DMS53 (cell line): ENCODE data around the gene DLG5.
A peak's percentile ranks its signal among the peaks of the same experiment; 100 is the strongest.

Source experiments
- DNase-seq: peaks from one replicate; lab custom pipeline; 2025; lab: John Stamatoyannopoulos, UW

Gene DLG5

DNA sequence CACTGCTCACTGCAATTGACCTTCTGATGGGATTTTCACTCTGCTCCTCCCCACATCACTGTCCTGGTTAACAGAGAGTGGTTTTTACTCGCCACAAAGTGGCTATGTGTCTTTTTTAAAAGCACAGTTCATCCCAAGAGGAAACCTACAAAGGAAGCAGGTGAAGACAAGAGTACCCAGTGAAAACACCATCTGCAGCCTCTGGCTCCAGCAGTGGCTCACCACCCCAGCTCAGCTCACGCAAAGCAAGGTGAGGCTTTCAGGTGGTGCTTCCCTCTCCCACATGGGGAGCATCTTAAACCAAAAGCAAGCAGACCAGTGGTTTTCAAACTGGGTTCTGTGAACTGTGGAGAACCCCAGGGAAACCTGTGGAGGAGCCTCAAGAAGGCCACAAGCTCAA lies 14.0 kb downstream of the DLG5 start:
- DNase-seq, result no peak

GRCh38 chr10:77911535-77912123 lies 14.9 kb downstream of the DLG5 start:
- no peak for DNase-seq

DNA sequence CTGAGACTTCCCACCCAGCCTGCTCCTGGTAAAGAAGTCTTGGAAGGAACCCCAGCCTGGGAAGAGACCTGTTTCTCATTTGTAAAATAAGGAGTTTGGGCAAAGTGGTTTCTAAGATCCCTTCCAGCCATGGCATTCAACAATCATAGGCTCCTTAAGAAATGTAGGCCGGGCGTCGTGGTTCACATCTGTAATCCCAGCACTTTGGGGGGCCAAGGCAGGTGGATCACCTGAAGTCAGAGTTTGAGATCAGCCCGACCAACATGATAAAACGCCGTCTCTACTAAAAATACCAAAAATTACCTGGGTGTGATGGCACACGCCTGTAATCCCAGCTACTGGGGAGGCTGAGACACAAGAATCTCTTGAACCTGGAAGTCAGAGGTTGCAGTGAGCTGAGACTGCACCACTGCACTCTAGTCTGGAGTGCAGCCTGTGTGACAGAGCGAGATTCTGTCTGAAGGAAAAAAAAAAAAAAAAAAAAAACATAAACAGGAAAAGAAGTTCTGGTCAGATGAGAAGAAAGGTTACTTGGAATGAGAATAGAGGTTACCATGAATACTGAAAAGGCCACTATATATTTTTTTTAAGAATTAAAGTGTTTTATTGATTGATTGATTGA lies 15.9 kb downstream of the DLG5 start:
- no peak for DNase-seq

- no peak for DNase-seq
Measured at GRCh38 chr10:77909749-77910375, 16.7 kb downstream of the DLG5 start.

DNA sequence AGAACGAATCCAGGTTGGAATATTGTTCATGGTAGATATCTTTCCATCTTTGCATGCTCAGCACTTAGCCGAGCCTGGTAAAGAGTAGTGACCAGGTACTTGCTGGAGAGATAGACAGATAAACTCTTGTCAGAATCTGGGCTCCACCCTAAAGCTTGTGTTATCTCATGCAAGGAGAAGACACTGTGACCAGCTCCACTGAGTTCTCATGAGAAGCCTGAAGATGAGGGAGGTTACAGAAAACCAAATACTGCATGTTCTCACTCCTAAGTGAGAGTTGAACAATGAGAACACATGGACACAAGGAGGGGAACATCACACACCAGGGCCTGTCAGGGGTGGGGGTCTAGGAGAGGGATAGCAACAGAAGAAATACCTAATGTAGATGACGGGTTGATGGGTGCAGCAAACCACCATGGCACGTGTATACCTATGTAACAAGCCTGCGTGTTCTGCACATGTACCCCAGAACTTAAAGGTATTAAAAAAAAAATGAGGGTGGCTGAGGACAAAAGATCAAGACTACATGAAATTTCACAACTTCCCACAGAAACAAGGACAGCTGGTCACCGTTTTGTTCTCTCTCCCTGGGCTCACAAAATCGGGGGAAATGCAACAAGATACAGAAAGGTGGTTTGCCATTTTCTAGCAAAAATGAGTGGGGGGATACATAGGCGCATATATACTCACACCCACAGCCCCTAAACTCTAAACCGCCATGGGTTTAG lies 17.4 kb downstream of the DLG5 start:
- DNase-seq, result no peak

DNA sequence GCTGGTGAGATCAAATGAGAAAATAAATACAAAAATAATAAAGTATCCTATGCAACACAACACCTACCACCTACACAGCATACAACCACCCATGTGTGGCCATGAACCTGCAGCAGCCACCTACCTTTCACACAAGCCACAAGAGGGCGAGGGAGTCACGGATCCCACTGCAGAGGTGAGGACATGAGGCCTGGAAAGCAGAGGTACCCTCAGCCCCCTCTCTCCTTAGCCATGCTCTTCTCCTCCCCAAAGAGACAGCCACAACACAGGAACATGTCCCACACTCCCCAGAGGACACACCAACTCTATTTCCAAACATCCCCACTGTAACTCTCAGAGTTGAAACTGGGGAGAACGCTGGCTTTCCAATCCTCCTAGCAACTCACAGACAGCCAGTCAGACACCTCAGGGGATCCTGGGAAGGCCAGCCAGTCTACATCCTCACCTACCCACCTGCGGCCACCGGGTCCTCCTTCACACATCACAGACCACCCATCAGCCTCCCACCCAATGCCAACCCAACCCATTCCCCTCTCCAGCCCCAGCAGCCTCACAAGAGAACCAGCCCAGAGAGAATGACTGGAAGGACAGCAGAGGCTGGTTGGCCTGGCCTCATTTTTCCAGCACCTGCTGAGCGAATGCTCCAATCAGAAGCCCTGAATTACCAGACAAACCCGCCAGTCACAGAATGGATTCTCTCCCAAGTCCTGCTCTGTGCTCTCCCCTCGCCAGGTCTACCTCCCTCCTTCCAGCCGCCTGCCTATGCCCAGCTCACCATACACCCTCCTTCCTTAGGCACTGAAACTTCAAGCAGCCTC lies 18.4 kb downstream of the DLG5 start:
- DNase-seq, result peak; percentile 34

- DNase-seq, result no peak
Measured at GRCh38 chr10:77907462-77907861, 19.1 kb downstream of the DLG5 start.

GRCh38 chr10:77906951-77907421 lies 19.6 kb downstream of the DLG5 start:
- peak; percentile 15 for DNase-seq

DNA sequence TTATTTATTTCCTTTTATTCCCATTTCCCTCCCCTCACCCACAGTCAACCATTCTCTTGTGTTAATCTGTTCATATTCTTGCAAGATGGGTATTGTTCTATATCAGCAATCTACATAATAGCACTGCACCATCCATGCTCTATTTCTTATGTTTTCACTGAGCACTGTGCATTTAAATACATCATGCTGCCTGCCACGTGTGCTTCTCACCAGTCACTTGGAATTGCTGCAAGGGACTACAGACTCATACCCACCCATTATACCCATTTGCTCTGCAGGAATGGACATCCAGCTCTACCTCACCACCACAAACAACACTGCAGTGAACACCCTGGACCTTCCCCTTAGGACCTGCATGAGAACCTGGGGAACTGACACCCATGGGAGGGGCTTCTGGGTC lies 20.8 kb downstream of the DLG5 start:
- no peak for DNase-seq

DNA sequence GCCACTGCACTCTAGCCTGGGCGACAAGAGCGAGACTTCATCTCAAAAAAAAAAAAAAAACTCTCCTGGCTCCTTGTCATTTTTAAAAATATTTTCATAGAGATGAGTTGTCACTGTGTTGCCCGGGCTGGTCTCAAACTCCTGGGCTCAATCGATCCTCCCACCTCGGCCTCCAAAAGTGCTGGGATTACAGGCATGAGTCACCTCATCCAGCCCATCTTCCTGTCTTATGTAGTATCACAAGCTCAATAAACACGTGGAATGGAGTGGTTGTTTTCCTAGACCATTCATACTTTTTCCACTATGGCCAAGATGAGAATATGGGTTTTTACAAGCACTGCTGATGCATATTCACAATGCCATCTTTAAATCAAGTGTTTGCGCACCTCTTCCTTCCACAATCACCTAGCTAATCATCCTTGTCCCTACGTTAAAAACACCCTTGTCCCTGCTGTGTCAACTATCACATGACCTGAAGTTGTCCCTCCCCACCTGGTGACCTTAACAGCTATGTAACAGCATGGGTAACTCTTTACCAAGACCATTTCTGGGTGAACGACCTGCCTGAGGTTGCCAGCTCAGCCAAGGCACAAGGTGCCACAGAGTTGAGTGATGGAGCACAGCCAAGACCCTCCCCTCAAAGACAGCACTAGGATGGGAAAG lies 21.3 kb downstream of the DLG5 start:
- peak; percentile 82 for DNase-seq

DNA sequence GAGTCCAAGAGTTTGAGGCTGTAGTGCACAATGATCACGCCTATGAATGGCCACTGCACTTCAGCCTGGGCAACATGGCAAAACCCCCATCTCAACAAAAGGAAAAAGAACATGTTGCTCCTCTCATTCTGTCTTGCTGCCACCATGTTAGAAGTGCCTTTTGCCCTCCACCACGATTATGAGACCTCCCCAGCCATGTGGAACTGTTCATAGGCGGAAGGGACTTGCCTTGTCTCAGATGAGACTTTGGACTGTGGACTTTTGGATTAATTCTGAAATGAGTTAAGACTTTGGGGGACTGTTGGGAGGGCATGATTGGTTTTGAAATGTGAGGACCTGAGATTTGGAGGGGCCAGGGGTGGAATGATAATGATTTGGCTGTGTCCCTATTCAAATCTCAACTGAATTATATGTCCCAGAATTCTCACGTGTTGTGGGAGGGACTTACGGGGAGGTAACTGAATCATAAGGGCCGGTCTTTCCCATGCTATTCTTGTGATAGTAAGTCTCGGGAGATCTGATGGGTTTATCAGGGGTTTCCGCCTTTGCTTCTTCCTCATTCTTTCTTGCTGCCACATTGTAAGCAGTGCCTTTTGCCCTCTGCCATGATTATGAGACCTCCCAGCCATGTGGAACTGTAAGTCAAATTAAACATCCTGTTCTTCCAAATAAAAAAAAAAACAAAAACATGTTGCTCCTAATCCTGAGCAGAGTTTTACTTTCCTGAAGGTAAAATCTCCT lies 22.3 kb downstream of the DLG5 start:
- no peak for DNase-seq

GRCh38 chr10:77902159-77902558 lies 24.4 kb downstream of the DLG5 start:
- DNase-seq, result no peak

GRCh38 chr10:77901743-77902142 lies 24.8 kb downstream of the DLG5 start:
- DNase-seq, result no peak

GRCh38 chr10:77899690-77900089 lies 26.9 kb downstream of the DLG5 start:
- no peak for DNase-seq

DNA sequence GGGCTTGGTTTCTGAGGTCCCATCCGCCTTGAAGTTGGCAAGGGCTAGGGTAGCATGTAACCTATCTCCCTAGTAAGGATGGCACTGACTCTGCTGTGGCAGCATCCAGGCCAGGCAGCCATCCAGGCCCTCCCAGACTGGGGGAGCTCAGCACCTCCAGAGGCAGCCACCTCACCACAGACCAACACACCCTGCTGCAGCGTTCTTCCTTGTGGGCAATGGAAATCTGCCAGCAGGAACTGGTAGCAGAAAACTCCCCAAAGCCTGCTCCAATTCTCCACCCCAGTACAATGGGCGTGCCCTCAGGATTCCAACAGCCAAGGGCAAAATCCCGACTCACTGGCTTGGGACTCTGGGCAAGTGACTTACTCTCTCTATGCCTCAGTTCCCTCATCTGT lies 27.5 kb downstream of the DLG5 start:
- DNase-seq, result no peak

GRCh38 chr10:77898323-77899079 lies 28.1 kb downstream of the DLG5 start:
- DNase-seq, result peak; percentile 85

DNA sequence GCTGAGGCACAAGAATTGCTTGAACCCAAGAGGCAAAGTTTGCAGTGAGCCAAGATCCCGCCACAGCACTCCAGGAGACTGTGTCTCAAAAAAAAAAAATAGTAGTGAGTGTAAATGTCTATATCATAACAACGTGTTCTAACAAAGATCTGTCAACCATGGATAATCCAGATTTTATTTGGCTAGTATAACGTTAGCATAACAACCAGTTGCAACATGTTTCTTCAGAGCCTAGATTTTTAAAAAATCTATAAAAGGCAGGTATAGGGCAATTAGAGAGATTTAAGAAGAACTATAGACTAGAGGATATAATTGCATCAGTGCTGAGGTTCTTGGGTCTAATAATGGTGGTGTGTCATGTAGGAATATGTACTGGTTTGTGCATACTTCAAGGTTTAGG lies 30.5 kb downstream of the DLG5 start:
- no peak for DNase-seq

GRCh38 chr10:77894058-77894457 lies 32.5 kb downstream of the DLG5 start:
- DNase-seq, result no peak

DNA sequence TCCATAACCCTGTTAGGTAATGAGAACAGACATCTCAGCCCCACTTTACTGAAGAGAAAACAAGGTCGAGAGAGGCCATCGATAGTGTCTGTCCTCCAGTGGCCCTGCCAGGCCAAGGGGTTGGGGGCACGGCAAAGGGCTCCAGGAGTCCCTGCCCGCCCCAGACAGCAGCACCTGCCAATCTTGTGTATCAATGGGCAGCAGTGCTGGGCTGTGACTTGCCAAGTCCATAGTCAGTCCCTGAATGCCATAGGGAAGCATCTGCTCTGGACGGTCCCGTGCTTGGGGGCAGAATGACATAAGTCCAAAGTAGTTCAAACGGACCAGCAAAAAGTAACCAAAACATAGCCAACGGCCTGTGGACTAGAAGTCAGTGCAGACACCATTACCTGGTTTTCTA lies 33.2 kb downstream of the DLG5 start:
- DNase-seq, result no peak

DNA sequence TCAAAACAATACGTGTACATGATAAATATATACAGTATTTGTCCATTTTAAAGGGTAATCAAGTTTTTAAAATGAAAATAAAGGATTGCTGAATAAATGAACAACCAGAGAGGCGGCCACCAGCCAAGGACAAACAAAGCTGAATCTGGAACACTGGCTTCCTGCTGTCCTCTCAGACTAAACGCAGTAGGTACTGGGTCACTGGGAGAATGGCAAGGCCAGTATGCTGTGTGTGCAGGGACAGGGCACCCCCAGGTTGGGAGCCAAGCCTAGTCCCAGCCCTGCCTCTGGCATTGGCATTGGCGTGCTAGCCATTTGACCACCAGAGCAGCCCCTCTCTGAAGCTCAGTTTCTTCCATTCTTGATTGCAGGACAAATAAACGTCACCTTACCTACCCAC lies 33.8 kb downstream of the DLG5 start:
- no peak for DNase-seq
